ENCODE results near the gene PARP15.

The PARP15 gene

DNA sequence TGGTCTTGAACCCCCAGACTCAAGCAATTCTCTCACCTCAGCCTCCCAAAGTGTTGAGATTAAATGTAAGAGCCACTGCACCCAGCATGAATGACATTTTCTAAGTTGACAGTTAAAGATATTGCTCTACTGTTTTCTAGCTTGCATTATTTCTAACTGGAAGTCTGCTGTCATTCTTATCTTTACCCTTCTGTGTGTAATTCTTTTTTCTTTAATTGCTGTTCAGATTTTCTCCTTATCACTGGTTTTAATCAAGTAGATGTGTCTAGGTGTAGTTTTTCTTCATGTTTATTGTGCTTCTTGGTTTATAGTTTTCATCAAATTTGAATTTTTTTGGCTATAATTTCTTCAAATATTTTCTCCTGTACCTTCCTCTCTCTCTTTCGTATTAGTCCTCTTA, 4.9 kb downstream of the PARP15 start:
- H3K4me3 ChIP-seq (ENCODE audit: low read depth, low read length): no peak overlapping the region
- no peak for DNase-seq (ENCODE audit: low read depth)
- TF ChIP-seq, protein P1, sequence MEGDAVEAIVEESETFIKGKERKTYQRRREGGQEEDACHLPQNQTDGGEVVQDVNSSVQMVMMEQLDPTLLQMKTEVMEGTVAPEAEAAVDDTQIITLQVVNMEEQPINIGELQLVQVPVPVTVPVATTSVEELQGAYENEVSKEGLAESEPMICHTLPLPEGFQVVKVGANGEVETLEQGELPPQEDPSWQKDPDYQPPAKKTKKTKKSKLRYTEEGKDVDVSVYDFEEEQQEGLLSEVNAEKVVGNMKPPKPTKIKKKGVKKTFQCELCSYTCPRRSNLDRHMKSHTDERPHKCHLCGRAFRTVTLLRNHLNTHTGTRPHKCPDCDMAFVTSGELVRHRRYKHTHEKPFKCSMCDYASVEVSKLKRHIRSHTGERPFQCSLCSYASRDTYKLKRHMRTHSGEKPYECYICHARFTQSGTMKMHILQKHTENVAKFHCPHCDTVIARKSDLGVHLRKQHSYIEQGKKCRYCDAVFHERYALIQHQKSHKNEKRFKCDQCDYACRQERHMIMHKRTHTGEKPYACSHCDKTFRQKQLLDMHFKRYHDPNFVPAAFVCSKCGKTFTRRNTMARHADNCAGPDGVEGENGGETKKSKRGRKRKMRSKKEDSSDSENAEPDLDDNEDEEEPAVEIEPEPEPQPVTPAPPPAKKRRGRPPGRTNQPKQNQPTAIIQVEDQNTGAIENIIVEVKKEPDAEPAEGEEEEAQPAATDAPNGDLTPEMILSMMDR (conservative IDR thresholded peaks at IDR 0.05; ENCODE audit: low read depth, low read length): no peak

DNA sequence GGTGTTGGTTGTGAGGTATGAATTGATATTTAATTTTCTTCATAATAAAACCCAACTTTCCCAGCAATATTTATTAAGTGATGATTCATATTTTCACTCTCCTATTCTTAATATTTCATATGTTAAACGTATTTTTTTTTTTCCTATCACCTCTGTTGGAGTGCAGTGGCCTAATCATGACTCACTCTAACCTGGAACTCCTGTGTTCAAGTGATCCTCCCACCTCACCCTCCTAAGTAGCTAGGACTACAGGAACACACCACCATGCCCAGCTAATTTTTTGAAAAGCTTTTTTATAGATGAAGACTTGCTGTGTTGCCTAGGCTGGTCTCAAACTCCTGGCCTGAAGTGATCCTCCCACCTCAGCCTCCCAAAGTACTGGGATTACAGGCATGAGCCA, 8.6 kb downstream of the PARP15 start:
- TF ChIP-seq, protein P1 (conservative IDR thresholded peaks at IDR 0.05; ENCODE audit: low read depth, low read length): no peak
- no peak overlapping the region for H3K4me3 ChIP-seq (ENCODE audit: low read depth, low read length)
- DNase-seq (ENCODE audit: low read depth): no peak

DNA sequence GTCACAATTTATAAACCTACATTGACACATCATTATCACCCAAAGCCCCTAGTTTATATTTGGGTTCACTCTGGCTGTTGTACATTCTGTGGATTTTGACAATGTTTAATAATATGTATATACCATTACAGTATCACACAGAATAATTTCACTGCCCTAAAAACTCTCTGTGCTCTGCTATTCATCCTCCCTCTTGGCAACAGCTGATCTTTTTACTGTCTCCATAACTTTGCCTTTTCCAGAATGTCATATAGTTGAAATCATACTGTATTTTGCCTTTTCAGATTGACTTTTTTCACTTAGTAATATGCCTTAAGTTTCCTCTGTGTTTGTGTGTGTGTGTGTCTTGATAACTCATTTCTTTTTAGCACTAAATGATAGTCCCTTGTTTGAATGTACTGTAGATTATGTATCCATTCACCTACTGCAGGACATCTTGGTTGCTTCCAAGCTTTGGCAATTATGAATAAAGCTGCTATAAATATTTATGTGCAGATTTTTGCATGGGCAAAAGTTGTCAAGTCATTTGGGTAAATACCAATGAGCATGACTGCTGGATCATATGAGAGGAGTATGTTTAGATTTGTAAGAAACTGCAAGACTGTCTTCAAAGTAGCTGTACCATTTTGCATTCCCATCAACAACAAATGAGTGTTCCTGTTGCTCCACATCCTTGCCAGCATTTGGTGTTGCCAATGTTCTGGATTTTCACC, 9.5 kb downstream of the PARP15 start:
- DNase-seq (ENCODE audit: low read depth): no peak
- TF ChIP-seq, protein P1 (conservative IDR thresholded peaks at IDR 0.05; ENCODE audit: low read depth, low read length): no peak
- no peak overlapping the region for H3K4me3 ChIP-seq (ENCODE audit: low read depth, low read length)

DNA sequence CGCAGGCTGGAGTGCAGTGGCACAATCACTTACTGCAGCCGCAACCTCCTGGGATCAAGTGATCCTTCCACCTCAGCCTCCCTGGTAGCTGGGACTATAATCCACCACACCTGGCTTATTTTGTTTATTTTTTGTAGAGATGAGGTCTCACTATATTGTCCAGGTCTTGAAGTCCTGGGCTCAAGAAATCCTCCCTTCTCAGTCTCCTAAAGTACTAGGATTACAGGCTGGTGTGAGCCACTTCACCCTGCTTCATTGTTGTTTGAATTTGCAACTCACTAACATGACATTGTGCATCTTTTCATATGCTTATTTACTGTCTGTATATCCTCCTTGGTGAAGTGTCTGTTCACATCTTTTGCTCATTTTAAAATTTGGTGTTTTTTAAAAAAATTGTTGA, 10.1 kb downstream of the PARP15 start:
- TF ChIP-seq, protein P1 (conservative IDR thresholded peaks at IDR 0.05; ENCODE audit: low read depth, low read length): no peak
- no peak for DNase-seq (ENCODE audit: low read depth)
- H3K4me3 ChIP-seq (ENCODE audit: low read depth, low read length): no peak overlapping the region

DNA sequence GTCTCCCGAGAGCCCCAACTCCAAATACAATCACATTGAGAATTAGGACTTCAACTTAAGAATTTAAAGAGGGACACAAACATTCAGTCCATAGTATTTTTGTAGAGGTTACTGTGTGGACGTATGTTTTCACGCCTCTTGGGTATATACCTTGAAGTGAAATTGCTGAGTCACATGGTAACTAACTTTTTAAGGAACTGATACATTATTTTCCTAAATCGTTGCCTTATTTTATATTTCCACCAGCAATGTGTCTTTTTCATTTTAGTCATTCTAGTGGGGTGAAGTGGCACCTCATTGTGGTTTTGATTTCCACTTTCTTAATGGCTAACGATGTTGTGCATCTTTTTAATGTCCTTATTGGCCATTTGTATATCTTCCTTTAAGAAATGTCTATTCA, 11.8 kb downstream of the PARP15 start:
- TF ChIP-seq, protein P1 (conservative IDR thresholded peaks at IDR 0.05; ENCODE audit: low read depth, low read length): no peak
- DNase-seq (ENCODE audit: low read depth): no peak
- H3K4me3 ChIP-seq (ENCODE audit: low read depth, low read length): no peak overlapping the region

DNA sequence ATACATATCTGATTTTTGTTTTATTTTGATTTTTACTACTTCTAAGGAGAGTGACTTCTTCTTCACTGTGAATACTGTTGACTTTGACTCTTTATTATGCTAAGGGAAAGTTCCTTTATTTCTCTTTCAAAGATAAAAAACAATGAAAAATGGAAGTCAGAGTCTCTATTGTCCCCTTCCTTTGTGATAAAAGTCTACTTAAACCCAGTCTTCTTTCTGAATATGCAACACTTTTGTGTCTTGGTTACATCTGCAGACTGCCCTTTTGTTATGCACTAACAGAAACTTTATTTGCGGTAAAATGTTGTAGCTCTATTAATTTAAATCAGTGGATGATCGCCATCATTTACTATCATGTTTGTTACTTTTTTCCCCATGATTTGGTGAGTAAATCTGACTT, 13.2 kb downstream of the PARP15 start:
- H3K4me3 ChIP-seq (ENCODE audit: low read depth, low read length): no peak overlapping the region
- no peak for DNase-seq (ENCODE audit: low read depth)
- TF ChIP-seq, protein P1 (conservative IDR thresholded peaks at IDR 0.05; ENCODE audit: low read depth, low read length): no peak

DNA sequence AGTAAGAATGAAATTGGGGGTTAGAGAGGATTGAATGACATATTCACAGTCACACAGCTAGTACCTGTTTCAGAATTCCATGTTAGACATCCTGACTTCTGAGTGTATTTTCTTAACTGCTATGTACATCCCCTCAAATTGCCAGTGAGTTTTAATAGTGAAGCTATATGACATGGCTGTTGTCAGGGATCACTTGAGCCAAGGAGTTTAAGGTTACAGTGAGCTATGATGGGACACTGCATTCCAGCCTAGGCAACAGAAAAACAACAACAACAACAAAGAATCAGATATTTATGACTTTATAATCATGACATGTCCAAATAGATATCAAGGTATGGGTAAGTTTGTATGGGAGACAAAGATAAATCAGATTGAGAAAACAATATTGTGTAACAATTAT, 16.6 kb downstream of the PARP15 start:
- TF ChIP-seq, protein P1 (conservative IDR thresholded peaks at IDR 0.05; ENCODE audit: low read depth, low read length): no peak
- DNase-seq (ENCODE audit: low read depth): no peak
- no peak overlapping the region for H3K4me3 ChIP-seq (ENCODE audit: low read depth, low read length)
